Mesangial cell (primary cell): Measurements from ENCODE around the gene MYADM. TPM values are rescaled to one million over a fixed set of nuclear protein-coding genes. Genes with fewer than 3 reads are reported as not detected.

Experiments used
- total RNA-seq: library from RNA; depleted of rRNA; stranded (reverse); fragments of >200 nt; gene quantifications from 2 replicates; pipeline ENCODE4 v1.2.3, GENCODE V29; 2015

Gene MYADM, protein sequence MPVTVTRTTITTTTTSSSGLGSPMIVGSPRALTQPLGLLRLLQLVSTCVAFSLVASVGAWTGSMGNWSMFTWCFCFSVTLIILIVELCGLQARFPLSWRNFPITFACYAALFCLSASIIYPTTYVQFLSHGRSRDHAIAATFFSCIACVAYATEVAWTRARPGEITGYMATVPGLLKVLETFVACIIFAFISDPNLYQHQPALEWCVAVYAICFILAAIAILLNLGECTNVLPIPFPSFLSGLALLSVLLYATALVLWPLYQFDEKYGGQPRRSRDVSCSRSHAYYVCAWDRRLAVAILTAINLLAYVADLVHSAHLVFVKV
- 169 and 237 TPM in 2 replicates for total RNA-seq

DNA sequence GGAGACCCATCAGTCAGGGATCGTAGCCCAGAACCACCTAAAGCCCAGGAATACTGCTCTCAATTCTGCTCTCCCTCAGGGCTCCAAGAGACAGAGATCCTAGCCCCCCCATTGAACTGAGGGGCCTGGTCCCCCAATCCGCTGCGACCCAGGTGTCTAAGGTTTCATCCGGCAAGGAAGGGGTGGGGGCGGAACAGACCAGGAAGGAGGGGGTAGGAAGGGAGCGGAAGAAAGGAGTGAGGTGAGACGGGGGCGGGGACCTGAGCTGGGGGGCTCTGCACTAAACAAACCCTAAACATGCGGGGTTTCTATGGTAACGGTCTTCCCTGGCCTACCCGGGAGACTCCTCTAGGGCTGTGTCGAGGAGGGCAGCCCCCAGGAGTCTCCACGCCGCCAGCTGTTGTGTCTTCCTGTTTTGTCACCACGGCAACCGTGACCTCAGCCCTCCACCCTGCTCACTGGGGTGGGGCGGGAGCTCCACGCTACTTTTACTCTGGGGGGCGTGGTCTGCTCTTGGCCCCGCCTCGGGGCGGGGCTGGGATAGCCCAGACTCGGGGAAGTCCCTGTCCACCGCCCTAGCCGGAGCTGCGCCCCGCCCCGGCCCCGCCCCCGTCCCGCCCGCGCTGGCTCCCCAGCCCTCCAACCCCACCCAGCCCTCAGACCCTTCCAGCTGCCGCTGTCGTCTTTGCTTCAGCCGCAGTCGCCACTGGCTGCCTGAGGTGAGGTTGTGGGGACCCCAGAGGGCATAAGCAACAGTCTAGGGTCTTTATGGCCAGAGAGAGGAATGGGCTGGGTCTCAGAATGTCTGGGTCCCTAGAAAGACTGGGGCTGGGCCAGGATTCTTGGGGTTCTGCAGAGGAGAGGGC, at the start of gene MYADM:
Gene MYADM, plus strand, starts transcription at position 659 of the 866 bp plus-strand sequence. CDS start 5,647 bp downstream, outside the sequence.

DNA sequence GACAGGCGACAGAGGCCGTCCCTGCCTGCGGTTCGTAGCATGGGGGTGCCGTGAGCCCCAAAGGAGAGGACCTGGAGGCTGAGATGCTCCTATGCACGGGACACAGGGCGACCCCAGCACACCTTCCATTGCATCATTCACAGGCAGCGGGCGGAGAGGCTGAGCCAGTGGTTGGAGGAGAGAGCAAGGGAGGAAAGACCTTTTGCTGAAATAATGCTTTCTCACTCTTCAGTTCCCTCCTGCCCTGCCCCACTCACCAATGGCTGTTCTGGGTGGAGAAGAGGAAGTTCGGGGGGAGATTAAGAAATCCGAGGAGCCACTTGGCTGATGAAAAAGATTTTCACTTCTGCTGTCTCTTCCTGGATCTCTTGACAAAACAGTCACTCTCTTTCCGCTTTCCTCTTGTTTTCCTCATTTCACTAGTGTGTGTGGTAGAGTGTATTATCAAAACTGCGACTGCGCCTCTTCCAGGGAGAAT, 43.5 kb upstream of the MYADM start, which contains the start of gene NLRP12:
Gene NLRP12, minus strand, starts transcription at position 181 of the 478 bp plus-strand sequence. Its CDS starts 140 bp downstream, at position 41.

DNA sequence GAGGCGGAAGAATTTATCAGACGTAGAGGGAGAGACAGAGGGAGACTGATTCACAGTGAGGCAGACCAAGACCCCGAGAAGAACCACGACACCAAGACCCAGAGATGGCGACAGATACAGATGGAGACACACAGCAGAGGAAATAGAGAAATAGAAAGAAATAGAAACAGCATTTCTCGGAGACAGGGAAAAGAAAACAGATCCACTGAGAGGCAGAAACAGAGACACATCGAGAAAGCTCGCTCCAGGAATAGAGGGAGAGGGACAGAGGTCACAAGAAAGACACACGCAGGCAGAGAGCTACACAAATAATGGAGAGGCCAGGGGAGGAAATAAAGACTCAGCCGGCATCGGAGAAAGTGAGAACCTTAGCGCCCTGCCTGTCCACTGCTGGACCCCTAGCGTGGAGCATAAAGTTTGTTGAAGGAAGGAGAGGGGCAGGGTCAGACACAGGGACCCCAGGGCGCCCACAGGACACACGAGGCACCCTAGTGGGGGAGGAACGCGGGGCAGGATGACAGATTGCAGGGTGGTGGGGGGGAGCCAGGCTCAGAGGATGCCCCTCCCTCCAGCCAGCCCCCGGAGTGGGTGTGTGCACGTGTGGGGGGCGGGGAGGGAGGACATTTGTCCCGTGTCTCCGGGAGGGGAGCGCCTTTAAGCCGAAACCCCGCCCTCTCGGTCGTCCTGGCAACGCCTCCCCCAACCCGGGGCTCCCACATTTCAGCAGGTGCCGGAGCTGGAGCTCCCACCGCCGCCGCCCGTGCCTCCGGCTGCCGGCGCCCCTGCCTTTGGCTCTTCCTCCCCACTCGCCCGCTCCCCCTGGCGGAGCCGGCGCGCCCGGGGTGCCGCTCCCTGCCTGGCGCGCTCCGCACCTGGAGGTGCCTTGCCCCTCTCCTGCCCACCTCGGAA, 14.1 kb downstream of the MYADM start, which contains the start of gene PRKCG:
Gene PRKCG, plus strand, starts transcription at position 716 of the 909 bp plus-strand sequence. CDS start 298 bp downstream, outside the sequence.

DNA sequence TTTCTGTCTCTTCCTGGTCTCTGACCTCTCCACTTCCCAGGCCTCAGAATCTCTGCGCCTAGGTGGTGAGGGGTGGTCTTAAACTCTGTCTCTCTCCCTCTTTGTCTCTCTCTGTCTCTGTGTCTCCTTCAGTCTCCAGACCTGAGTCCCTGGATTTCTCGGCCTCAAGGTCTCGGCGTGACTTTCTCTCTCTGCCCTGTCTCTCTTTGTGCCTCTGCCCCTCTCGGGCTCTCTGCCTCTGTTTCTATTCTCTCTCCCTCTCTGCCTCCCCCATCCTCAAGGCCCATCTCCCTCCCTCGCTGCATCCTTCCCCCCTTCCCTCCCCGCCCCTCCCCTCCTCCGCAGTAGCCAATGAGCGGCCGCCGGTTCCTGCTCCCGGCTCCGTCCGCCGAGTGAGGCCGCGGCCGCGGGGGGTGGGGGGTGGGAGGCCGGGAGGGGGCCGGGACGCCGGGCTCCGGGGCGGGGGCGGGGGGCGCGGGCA, 41.3 kb downstream of the MYADM start, which contains the start of gene CACNG7:
Gene CACNG7, plus strand, starts transcription at position 344 of the 481 bp plus-strand sequence. CDS start 3,554 bp downstream, outside the sequence.

Other genes starting within 250 kb of the MYADM start
- not detected in 2 replicates for gene DPRX, start 235.9 kb upstream of the MYADM start, total RNA-seq
- gene NLRP12, start 43.6 kb upstream of the MYADM start, total RNA-seq = not detected in 2 replicates
- under 0.01 TPM in 1 of 2 replicates, not detected in the other for gene PRKCG, start 14.3 kb downstream of the MYADM start, total RNA-seq
- 0.13 and 1.1 TPM in 2 replicates for gene CACNG7, start 41.4 kb downstream of the MYADM start, total RNA-seq
- gene CACNG8, start 95.1 kb downstream of the MYADM start, total RNA-seq = under 0.01 and 0.13 TPM in 2 replicates
- gene CACNG6, start 123.8 kb downstream of the MYADM start, total RNA-seq = 0.89 TPM in 1 of 2 replicates, not detected in the other
- gene VSTM1, start 196.0 kb downstream of the MYADM start, total RNA-seq = not detected in 2 replicates
- gene TARM1, start 213.5 kb downstream of the MYADM start, total RNA-seq = not detected in 2 replicates
- gene OSCAR, start 232.9 kb downstream of the MYADM start, total RNA-seq = 1.5 TPM in 1 of 2 replicates, not detected in the other
- gene NDUFA3, start 235.0 kb downstream of the MYADM start, total RNA-seq = 38.1 and 79.7 TPM in 2 replicates
- gene TFPT, start 247.8 kb downstream of the MYADM start, total RNA-seq = 15.0 and 16.8 TPM in 2 replicates
- gene PRPF31, start 247.9 kb downstream of the MYADM start, total RNA-seq = 75.3 and 100 TPM in 2 replicates